B cell (primary cell): ENCODE data around the gene FARP1. TPM values are rescaled to one million over a fixed set of nuclear protein-coding genes. Genes with fewer than 3 reads are reported as not detected.

Experiments
- ATAC-seq: fragments of 200-7000 bp; cut with Tn5 transposase; one replicate; pipeline ENCODE4 v1.10.0; 2021; ENCODE audit warnings: low read depth, mild to moderate bottlenecking, moderate number of reproducible peaks, moderate library complexity
- CTCF ChIA-PET: fragments of 350-600 bp; sonication (Branson Sonifier 250); formaldehyde crosslinking; loops from one replicate; lab custom pipeline; 2021; ENCODE audit warnings: antibody characterized with exemption, inconsistent platforms; lab: Charles Lee
- POLR2A ChIA-PET: fragments of 350-600 bp; sonication (Branson Sonifier 250); formaldehyde crosslinking; loops from one replicate; lab custom pipeline; 2021; ENCODE audit warnings: antibody characterized with exemption; lab: Charles Lee
- DNase-seq: peaks from one replicate; pipeline ENCODE4 v3.0.0; 2013
- H2AFZ ChIP-seq: 2 replicates; pipeline ENCODE4 v1.6.1; 2012; ENCODE audit warnings: mild to moderate bottlenecking, low read depth, low read length; ENCODE audit not compliant: insufficient read depth, poor library complexity, severe bottlenecking
- H3K27ac ChIP-seq, 2 donors: 1 replicate in 1 of 2; 2 replicates in 1 of 2; pipeline ENCODE4 v1.5.1; 2012 to 2013; ENCODE audit warnings: low read length in 2 of 2, mild to moderate bottlenecking in 2 of 2, moderate library complexity in 1 of 2
- H3K27me3 ChIP-seq, 4 experiments: fragments of 200-600 bp in 1 of 4; sonication (generic) in 1 of 4; replicated peaks in 1 of 4; 1 replicate in 2 of 4; 2 replicates in 2 of 4; pipeline versions ENCODE4 v1.6.1 to v1.7.0; 2013 to 2016; ENCODE audit warnings: low read length in 3 of 4, mild to moderate bottlenecking in 2 of 4, mixed read lengths in 1 of 4, moderate library complexity in 1 of 4; ENCODE audit not compliant: insufficient read depth in 4 of 4, control insufficient read depth in 3 of 4; ENCODE audit errors: control extremely low read depth in 1 of 4
- H3K36me3 ChIP-seq, 2 experiments: replicated peaks in 1 of 2; 1 replicate in 1 of 2; 2 replicates in 1 of 2; pipeline versions ENCODE4 v1.6.1 to v1.7.1; 2013; ENCODE audit warnings: low read length in 1 of 2; ENCODE audit not compliant: insufficient read depth in 2 of 2, control insufficient read depth in 1 of 2; ENCODE audit errors: control extremely low read depth in 1 of 2, extremely low read depth in 1 of 2
- H3K4me1 ChIP-seq, 2 donors: fragments of 200-600 bp in 1 of 2; sonication (generic) in 1 of 2; 1 replicate in 1 of 2; 2 replicates in 1 of 2; pipeline versions ENCODE4 v1.5.1 to v1.6.1; 2013 to 2017; ENCODE audit warnings: low read length in 2 of 2; ENCODE audit not compliant: control insufficient read depth in 2 of 2, insufficient read depth in 2 of 2
- H3K4me2 ChIP-seq: replicated peaks from 2 replicates; pipeline ENCODE3; 2012; ENCODE audit warnings: mild to moderate bottlenecking, low read depth, low read length; ENCODE audit not compliant: poor library complexity, severe bottlenecking
- H3K4me3 ChIP-seq, 5 experiments: fragments of 200-600 bp in 1 of 5; sonication (generic) in 1 of 5; 1 replicate in 3 of 5; 2 replicates in 2 of 5; pipeline versions ENCODE4 v1.5.1 to v1.7.0; 2011 to 2016; ENCODE audit warnings: low read length in 4 of 5, mild to moderate bottlenecking in 4 of 5, low read depth in 2 of 5, control low read depth in 1 of 5, moderate library complexity in 1 of 5; ENCODE audit not compliant: insufficient read depth in 1 of 5; ENCODE audit errors: control extremely low read depth in 1 of 5, extremely low read depth in 1 of 5
- H3K79me2 ChIP-seq: fragments of 200-600 bp; sonication (generic); one replicate; pipeline ENCODE4 v1.6.0; 2016; ENCODE audit warnings: low read length; ENCODE audit not compliant: control insufficient read depth, insufficient read depth
- H3K9ac ChIP-seq: fragments of 200-600 bp; sonication (generic); 2 replicates; pipeline ENCODE4 v1.6.1; 2017; ENCODE audit warnings: mild to moderate bottlenecking, low read length, moderate library complexity
- H3K9me3 ChIP-seq, 3 donors: one replicate each; pipeline versions ENCODE4 v1.6.1 to v1.7.1; 2013; ENCODE audit warnings: low read length in 2 of 3; ENCODE audit not compliant: control insufficient read depth in 2 of 3, insufficient read depth in 1 of 3; ENCODE audit errors: control extremely low read depth in 1 of 3
- H4K20me1 ChIP-seq: 2 replicates; pipeline ENCODE4 v1.6.0; 2012; ENCODE audit warnings: mild to moderate bottlenecking, low read length; ENCODE audit not compliant: insufficient read depth, control insufficient read depth, poor library complexity, severe bottlenecking
- H3K27ac Mint-ChIP-seq: one replicate; pipeline ENCODE4 v1.8.0; 2021; ENCODE audit warnings: mixed read lengths
- H3K27me3 Mint-ChIP-seq: one replicate; pipeline ENCODE4 v1.8.0; 2021; ENCODE audit warnings: mixed read lengths
- H3K4me1 Mint-ChIP-seq: one replicate; pipeline ENCODE4 v1.8.0; 2021; ENCODE audit warnings: mixed read lengths
- H3K4me3 Mint-ChIP-seq: one replicate; pipeline ENCODE4 v1.8.0; 2021; ENCODE audit warnings: mixed read lengths
- H3K9me3 Mint-ChIP-seq: one replicate; pipeline ENCODE4 v1.8.0; 2022; ENCODE audit warnings: mixed read lengths; ENCODE audit not compliant: insufficient read depth
- EZH2 ChIP-seq: IDR thresholded peaks from 2 replicates; pipeline ENCODE4 v1.6.1; 2012; ENCODE audit warnings: borderline replicate concordance, low read depth, mild to moderate bottlenecking, moderate library complexity, low read length; ENCODE audit not compliant: insufficient read depth, poor library complexity, severe bottlenecking
- WGBS: methylation state at CpG from one replicate; pipeline ENCODE4 v1.1.5; 2013; ENCODE audit warnings: missing lambda C conversion rate; ENCODE audit not compliant: insufficient coverage; 5-methylcytosine and 5-hydroxymethylcytosine counted together
- intact Hi-C: fragments of 100-400 bp; cut with micrococcal nuclease; formaldehyde crosslinking; loops from one replicate; pipeline ENCODE4 v1.10.0; 2022
- polyA plus RNA-seq: library from polyadenylated mRNA; depleted of rRNA; stranded (reverse); fragments of >200 nt; gene quantifications from 2 replicates; pipeline ENCODE4 v1.2.3, GENCODE V29; 2012
- total RNA-seq, 2 donors: library from RNA; stranded (reverse); fragments of 120-200 nt in 1 of 2; gene quantifications; 1 replicate in 1 of 2; 2 replicates in 1 of 2; pipeline versions ENCODE4 v1.2.3 to v1.2.4, GENCODE V29; 2013 to 2022
- TF ChIP-seq, protein P1 (sequence below): fragments of 200-600 bp; IDR thresholded peaks from one replicate; pipeline ENCODE4 v1.8.0; 2022; ENCODE audit warnings: antibody characterized with exemption, mild to moderate bottlenecking

The FARP1 gene
- total and polyA plus RNA-seq, 2 donors (not counting 1 experiment from before 2014, with no cell fraction given) = 0.15 to 1.5 TPM

DNA sequence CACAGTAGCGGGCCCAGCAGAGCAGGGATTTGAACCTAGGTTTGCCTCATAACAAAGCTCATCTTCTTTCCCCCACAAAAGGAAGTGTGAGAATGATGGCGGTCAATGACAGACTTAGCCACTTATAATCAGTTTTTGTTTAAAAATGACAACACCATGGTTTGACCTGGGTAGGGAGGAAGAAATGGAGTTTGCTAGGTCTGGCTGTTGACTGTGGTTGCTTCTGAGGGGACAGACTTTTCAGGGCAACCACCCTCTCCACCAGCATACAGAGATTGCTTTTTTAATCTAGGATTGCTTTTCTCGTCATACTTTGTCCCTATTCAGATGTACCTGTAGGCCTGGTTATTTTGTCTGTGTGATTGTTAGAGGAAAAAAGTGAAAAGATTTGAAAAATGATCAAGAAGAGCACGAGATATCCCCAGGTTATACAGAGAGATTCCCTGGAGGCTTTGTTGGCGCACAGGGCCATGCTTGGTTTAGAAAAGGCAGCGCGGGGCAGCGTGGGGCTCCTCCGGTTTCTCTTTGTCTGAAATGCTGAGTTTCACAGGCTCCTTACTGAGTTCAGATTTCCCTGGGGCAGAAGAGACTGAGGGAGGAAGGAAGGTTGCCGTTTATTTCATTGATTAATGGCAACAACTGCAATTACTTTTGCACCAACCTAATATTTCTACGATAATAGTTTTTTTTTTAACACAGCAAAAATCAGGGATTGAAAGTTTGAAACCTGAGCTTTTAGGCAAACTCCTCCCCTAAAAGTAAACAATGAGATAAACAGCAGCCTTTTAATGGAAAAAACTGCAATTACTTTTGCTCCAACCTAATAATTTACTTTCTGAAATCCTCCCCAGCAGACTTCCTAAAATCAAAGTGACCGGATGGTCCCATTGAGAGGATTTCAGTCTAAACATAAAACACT is 131.2 kb downstream of the FARP1 start:
- H3K9ac ChIP-seq = no peak overlapping the region
- POLR2A ChIA-PET = no interaction called here
- intact Hi-C loops = no loop called here

More for the DNA sequence above, 131.2 kb downstream of the FARP1 start:
- H3K4me1 Mint-ChIP-seq = peaks cover 3% of the 10 kb centered on the region
- no peaks in the 10 kb centered on the region for H3K79me2 ChIP-seq
- no peaks in the 10 kb centered on the region for H3K4me1 ChIP-seq
- WGBS = 93% methylated on average over 7 of the region's 12 CpGs
- ATAC-seq (no peak), DNase-seq (no peak)
- no peak overlapping the region for H2AFZ ChIP-seq
- no peaks in the 10 kb centered on the region for H3K36me3 ChIP-seq
- no peak overlapping the region for H3K4me2 ChIP-seq
- H3K4me3 ChIP-seq = no peak overlapping the region
- peaks cover 6% of the 10 kb centered on the region for H3K27me3 Mint-ChIP-seq
- TF ChIP-seq EZH2 = no peak
- TF ChIP-seq, protein P1, sequence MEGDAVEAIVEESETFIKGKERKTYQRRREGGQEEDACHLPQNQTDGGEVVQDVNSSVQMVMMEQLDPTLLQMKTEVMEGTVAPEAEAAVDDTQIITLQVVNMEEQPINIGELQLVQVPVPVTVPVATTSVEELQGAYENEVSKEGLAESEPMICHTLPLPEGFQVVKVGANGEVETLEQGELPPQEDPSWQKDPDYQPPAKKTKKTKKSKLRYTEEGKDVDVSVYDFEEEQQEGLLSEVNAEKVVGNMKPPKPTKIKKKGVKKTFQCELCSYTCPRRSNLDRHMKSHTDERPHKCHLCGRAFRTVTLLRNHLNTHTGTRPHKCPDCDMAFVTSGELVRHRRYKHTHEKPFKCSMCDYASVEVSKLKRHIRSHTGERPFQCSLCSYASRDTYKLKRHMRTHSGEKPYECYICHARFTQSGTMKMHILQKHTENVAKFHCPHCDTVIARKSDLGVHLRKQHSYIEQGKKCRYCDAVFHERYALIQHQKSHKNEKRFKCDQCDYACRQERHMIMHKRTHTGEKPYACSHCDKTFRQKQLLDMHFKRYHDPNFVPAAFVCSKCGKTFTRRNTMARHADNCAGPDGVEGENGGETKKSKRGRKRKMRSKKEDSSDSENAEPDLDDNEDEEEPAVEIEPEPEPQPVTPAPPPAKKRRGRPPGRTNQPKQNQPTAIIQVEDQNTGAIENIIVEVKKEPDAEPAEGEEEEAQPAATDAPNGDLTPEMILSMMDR = no peak
- no peak overlapping the region for H3K4me3 Mint-ChIP-seq
- no peaks in the 10 kb centered on the region for H4K20me1 ChIP-seq
- H3K9me3 Mint-ChIP-seq = no peaks in the 10 kb centered on the region
- H3K27me3 ChIP-seq = no peaks in the 10 kb centered on the region
- CTCF ChIA-PET = no interaction called here
- H3K9me3 ChIP-seq = no peaks in the 10 kb centered on the region
- no peak overlapping the region for H3K27ac Mint-ChIP-seq
- H3K27ac ChIP-seq = no peak overlapping the region
